ENCODE results near the gene FAT1. TPM values are rescaled to one million over a fixed set of nuclear protein-coding genes. Genes with fewer than 3 reads are reported as not detected.

Gene FAT1
- total and polyA plus RNA-seq, 9 of the 15 experiments (the other 6 are each of a cell fraction or from before 2014, with no cell fraction given), result 6.0 to 38.4 (median 21.4) TPM

DNA sequence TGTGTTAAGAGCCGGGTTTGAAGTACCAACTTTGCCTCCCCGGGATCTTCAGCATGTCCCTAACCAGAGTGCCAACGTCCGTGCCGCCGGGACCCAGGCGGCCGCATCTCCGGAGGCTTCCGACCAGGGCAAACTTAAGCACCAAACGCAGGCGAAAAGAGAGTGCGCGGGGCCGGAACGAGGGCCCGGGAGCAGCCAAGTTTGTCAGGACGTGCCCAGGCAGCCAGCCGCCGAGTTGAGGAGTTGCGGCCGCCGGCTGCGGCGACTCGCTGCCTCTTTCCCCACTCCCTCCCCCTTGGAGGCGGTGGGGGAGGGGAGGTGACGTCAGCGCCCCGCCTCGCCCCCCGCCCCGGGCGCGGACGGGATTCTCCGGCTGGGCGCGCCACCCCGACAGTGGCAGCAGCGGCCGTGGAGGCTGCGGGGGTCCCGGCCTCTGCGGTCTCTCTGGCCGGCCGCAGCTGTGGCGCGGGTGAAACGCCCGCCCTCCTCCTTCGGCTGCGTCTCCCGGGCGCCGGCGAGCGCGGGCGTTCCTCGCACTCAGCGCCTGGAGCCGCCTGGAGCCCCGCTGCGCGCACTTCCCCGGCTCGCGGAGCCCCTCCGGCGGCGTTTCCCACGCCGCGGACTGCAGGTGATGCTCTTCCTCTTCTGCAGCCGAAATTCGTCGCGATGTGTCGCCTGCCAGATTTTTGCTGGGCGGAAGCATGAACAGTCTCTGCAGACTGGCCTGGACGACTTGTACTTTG, 2.9 kb upstream of the FAT1 start (continued):
- TF ChIP-seq GATAD2B (IDR thresholded peaks at IDR 0.05; ENCODE audit: borderline replicate concordance), result 0 out of 2 replicates have a peak, but pooled peaks have one; percentile 44
- TF ChIP-seq LARP7 (IDR thresholded peaks at IDR 0.05), result no peak
- no peak for TF ChIP-seq TCF7 (IDR thresholded peaks at IDR 0.05; ENCODE audit: borderline replicate concordance)
- TF ChIP-seq, protein P1, sequence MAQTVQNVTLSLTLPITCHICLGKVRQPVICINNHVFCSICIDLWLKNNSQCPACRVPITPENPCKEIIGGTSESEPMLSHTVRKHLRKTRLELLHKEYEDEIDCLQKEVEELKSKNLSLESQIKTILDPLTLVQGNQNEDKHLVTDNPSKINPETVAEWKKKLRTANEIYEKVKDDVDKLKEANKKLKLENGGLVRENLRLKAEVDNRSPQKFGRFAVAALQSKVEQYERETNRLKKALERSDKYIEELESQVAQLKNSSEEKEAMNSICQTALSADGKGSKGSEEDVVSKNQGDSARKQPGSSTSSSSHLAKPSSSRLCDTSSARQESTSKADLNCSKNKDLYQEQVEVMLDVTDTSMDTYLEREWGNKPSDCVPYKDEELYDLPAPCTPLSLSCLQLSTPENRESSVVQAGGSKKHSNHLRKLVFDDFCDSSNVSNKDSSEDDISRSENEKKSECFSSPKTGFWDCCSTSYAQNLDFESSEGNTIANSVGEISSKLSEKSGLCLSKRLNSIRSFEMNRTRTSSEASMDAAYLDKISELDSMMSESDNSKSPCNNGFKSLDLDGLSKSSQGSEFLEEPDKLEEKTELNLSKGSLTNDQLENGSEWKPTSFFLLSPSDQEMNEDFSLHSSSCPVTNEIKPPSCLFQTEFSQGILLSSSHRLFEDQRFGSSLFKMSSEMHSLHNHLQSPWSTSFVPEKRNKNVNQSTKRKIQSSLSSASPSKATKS (CRISPR knock-in tag; IDR thresholded peaks at IDR 0.05), result no peak
- no peak for TF ChIP-seq THRAP3 (IDR thresholded peaks at IDR 0.05; ENCODE audit: borderline replicate concordance)
- TF ChIP-seq, protein P2, sequence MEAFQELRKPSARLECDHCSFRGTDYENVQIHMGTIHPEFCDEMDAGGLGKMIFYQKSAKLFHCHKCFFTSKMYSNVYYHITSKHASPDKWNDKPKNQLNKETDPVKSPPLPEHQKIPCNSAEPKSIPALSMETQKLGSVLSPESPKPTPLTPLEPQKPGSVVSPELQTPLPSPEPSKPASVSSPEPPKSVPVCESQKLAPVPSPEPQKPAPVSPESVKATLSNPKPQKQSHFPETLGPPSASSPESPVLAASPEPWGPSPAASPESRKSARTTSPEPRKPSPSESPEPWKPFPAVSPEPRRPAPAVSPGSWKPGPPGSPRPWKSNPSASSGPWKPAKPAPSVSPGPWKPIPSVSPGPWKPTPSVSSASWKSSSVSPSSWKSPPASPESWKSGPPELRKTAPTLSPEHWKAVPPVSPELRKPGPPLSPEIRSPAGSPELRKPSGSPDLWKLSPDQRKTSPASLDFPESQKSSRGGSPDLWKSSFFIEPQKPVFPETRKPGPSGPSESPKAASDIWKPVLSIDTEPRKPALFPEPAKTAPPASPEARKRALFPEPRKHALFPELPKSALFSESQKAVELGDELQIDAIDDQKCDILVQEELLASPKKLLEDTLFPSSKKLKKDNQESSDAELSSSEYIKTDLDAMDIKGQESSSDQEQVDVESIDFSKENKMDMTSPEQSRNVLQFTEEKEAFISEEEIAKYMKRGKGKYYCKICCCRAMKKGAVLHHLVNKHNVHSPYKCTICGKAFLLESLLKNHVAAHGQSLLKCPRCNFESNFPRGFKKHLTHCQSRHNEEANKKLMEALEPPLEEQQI (IDR thresholded peaks at IDR 0.05), result no peak
- TF ChIP-seq ADNP (tag; IDR thresholded peaks at IDR 0.05), result no peak
- no peak for TF ChIP-seq ZNF134 (CRISPR knock-in tag; conservative IDR thresholded peaks at IDR 0.05)
- no peak for TF ChIP-seq PYGO2 (tag; IDR thresholded peaks at IDR 0.05)
- no peak for TF ChIP-seq HDAC1 (IDR thresholded peaks at IDR 0.05)
- TF ChIP-seq, protein P3, sequence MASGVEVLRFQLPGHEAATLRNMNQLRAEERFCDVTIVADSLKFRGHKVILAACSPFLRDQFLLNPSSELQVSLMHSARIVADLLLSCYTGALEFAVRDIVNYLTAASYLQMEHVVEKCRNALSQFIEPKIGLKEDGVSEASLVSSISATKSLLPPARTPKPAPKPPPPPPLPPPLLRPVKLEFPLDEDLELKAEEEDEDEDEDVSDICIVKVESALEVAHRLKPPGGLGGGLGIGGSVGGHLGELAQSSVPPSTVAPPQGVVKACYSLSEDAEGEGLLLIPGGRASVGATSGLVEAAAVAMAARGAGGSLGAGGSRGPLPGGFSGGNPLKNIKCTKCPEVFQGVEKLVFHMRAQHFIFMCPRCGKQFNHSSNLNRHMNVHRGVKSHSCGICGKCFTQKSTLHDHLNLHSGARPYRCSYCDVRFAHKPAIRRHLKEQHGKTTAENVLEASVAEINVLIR (CRISPR knock-in tag; IDR thresholded peaks at IDR 0.05), result peak; percentile 74
- TF ChIP-seq NCOR1 (IDR thresholded peaks at IDR 0.05), result no peak
- TF ChIP-seq ZNF586 (CRISPR knock-in tag; conservative IDR thresholded peaks at IDR 0.05), result no peak
- no peak for TF ChIP-seq SMAD1 (IDR thresholded peaks at IDR 0.05; ENCODE audit: low read depth, low read length, partially characterized antibody)
- TF ChIP-seq MEIS2 (IDR thresholded peaks at IDR 0.05; ENCODE audit: partially characterized antibody), result no peak
- no peak for TF ChIP-seq NEUROD1 (IDR thresholded peaks at IDR 0.05; ENCODE audit: borderline replicate concordance, low read depth, low read length, partially characterized antibody)
- no peak for TF ChIP-seq JUNB (CRISPR knock-in tag; conservative IDR thresholded peaks at IDR 0.05)
- no peak for TF ChIP-seq ARNT (IDR thresholded peaks at IDR 0.05)
- no peak for TF ChIP-seq FOXO4 (CRISPR knock-in tag; IDR thresholded peaks at IDR 0.05)
- no peak for TF ChIP-seq TAF9B (IDR thresholded peaks at IDR 0.05; ENCODE audit: partially characterized antibody)
- no peak for TF ChIP-seq EP300 (IDR thresholded peaks at IDR 0.05; ENCODE audit: low read length)
- no peak for TF ChIP-seq BDP1 (IDR thresholded peaks at IDR 0.05; ENCODE audit: insufficient read depth, insufficient read length)
- no peak for TF ChIP-seq ZNF551 (CRISPR knock-in tag; IDR thresholded peaks at IDR 0.05)
- TF ChIP-seq RBM34 (IDR thresholded peaks at IDR 0.05; ENCODE audit: borderline replicate concordance, insufficient read depth, low read length), result no peak
